HCT116 (cell line): ENCODE measurements around the gene IL31RA. TPM values are rescaled to one million over a fixed set of nuclear protein-coding genes. Genes with fewer than 3 reads are reported as not detected.

ENCODE experiments used
- ATAC-seq: fragments of 200-7000 bp; cut with Tn5 transposase; 2 replicates; pipeline ENCODE4 v1.9.1; 2020; ENCODE audit warnings: mild to moderate bottlenecking, moderate library complexity
- BruUV-seq: library from RNA; stranded (reverse); fragments of 400-500 nt; replicated peaks from 2 replicates; lab custom pipeline; 2021; lab: Mats Ljungman, UMichigan
- CTCF ChIA-PET: fragments of 300-600 bp; sonication (Branson Sonifier 250); formaldehyde crosslinking; loops from one replicate; lab custom pipeline; 2021; ENCODE audit warnings: antibody characterized with exemption; lab: Charles Lee
- POLR2A ChIA-PET: fragments of 300-600, 350-600 bp; sonication (Branson Sonifier 250); formaldehyde crosslinking; loops from one replicate; lab custom pipeline; 2021; ENCODE audit warnings: antibody characterized with exemption; lab: Charles Lee
- RAD21 ChIA-PET, 2 experiments: fragments of 300-600 bp; sonication (Branson Sonifier 250); formaldehyde crosslinking; loops; one replicate each; lab custom pipeline; 2023; ENCODE audit warnings: low total read pairs in 2 of 2; ENCODE audit not compliant: uncharacterized antibody in 2 of 2, unreplicated experiment in 2 of 2, low non-redundant PET in 1 of 2; lab: Charles Lee
- DNase-seq: peaks from one replicate; pipeline ENCODE4 v3.0.0-alpha.2; 2010; ENCODE audit warnings: low read depth, low spot score
- H2AFZ ChIP-seq: fragments of 200-600 bp; shearing (Covaris generic), sonication (generic); 2 replicates; pipeline ENCODE4 v1.6.1; 2017; ENCODE audit warnings: low read depth, mixed run types, mixed read lengths, antibody characterized with exemption, low read length; ENCODE audit not compliant: poor library complexity, severe bottlenecking
- H3K27ac ChIP-seq: 2 replicates; pipeline ENCODE4 v1.5.1; 2012; ENCODE audit warnings: low read depth, low read length
- H3K27me3 ChIP-seq: fragments of 200-600 bp; sonication (generic); 2 replicates; pipeline ENCODE4 v1.6.1; 2016; ENCODE audit warnings: mixed run types, low read length, mixed read lengths; ENCODE audit not compliant: insufficient read depth
- H3K36me3 ChIP-seq, 2 experiments: fragments of 200-500 bp in 1 of 2; fragments of 200-600 bp in 1 of 2; sonication (Bioruptor generic) in 1 of 2; sonication (generic) in 1 of 2; 2 replicates each; pipeline versions ENCODE4 v1.5.1 to v1.6.1; 2014 to 2016; ENCODE audit warnings: low read length in 2 of 2, inconsistent platforms in 1 of 2, mixed read lengths in 1 of 2, mixed run types in 1 of 2; ENCODE audit not compliant: insufficient read depth in 2 of 2, control insufficient read depth in 1 of 2
- H3K4me1 ChIP-seq, 2 experiments: fragments of 200-600 bp in 1 of 2; sonication (generic) in 1 of 2; 2 replicates each; pipeline versions ENCODE4 v1.5.1 to v1.6.1; 2012 to 2017; ENCODE audit warnings: low read length in 2 of 2, inconsistent platforms in 1 of 2, mild to moderate bottlenecking in 1 of 2, mixed read lengths in 1 of 2, mixed run types in 1 of 2, moderate library complexity in 1 of 2; ENCODE audit not compliant: insufficient read depth in 2 of 2, control insufficient read depth in 1 of 2
- H3K4me2 ChIP-seq: fragments of 200-600 bp; sonication (generic); 2 replicates; pipeline ENCODE4 v1.6.1; 2017; ENCODE audit warnings: mixed run types, low read length, mixed read lengths
- H3K4me3 ChIP-seq, 2 experiments: fragments of 200-600 bp in 1 of 2; sonication (generic) in 1 of 2; replicated peaks in 1 of 2; 2 replicates each; pipeline ENCODE4 v1.5.1; 2011 to 2016; ENCODE audit warnings: low read length in 2 of 2, control low read depth in 1 of 2, low read depth in 1 of 2, mild to moderate bottlenecking in 1 of 2, mixed read lengths in 1 of 2, mixed run types in 1 of 2
- H3K79me2 ChIP-seq: fragments of 200-600 bp; sonication (generic); 2 replicates; pipeline ENCODE4 v1.6.1; 2017; ENCODE audit warnings: mild to moderate bottlenecking, mixed run types, low read length, moderate library complexity, mixed read lengths; ENCODE audit not compliant: insufficient read depth
- H3K9ac ChIP-seq: fragments of 200-600 bp; sonication (generic); 2 replicates; pipeline ENCODE4 v1.6.1; 2016; ENCODE audit warnings: low read length, mixed read lengths
- H3K9me2 ChIP-seq: fragments of 200-600 bp; sonication (generic), shearing (Covaris generic); 2 replicates; pipeline ENCODE4 v1.6.1; 2017; ENCODE audit warnings: mixed run types, mild to moderate bottlenecking, moderate library complexity; ENCODE audit not compliant: insufficient read depth
- H3K9me3 ChIP-seq, 2 experiments: fragments of 200-500 bp in 1 of 2; fragments of 200-600 bp in 1 of 2; sonication (Bioruptor generic) in 1 of 2; sonication (generic) in 1 of 2; 2 replicates each; pipeline ENCODE4 v1.6.1; 2014 to 2017; ENCODE audit warnings: low read length in 2 of 2, mixed read lengths in 2 of 2, inconsistent platforms in 1 of 2, low read depth in 1 of 2, mild to moderate bottlenecking in 1 of 2, mixed run types in 1 of 2, moderate library complexity in 1 of 2; ENCODE audit not compliant: control insufficient read depth in 1 of 2, insufficient read depth in 1 of 2
- H4K20me1 ChIP-seq: fragments of 200-600 bp; sonication (generic), shearing (Covaris generic); 2 replicates; pipeline ENCODE4 v1.6.1; 2017; ENCODE audit warnings: mixed run types, mild to moderate bottlenecking, moderate library complexity; ENCODE audit not compliant: insufficient read depth
- CBX3 ChIP-seq: IDR thresholded peaks from 2 replicates; pipeline ENCODE4 v1.6.1; 2012; ENCODE audit warnings: low read depth
- CEBPB ChIP-seq: IDR thresholded peaks from 2 replicates; pipeline ENCODE4 v1.6.1; 2012; ENCODE audit warnings: low read depth
- CTCF ChIP-seq, 3 experiments: fragments of 200-600 bp in 1 of 3; sonication (generic) in 1 of 3; IDR thresholded peaks in 2 of 3; conservative IDR thresholded peaks in 1 of 3; 2 replicates each; pipeline ENCODE4 v1.5.1; 2012 to 2017; ENCODE audit warnings: low read depth in 2 of 3, low read length in 2 of 3, antibody characterized with exemption in 1 of 3, borderline replicate concordance in 1 of 3, control low read depth in 1 of 3, mild to moderate bottlenecking in 1 of 3, mixed read lengths in 1 of 3, mixed run types in 1 of 3, moderate library complexity in 1 of 3; ENCODE audit not compliant: insufficient read depth in 1 of 3
- EGR1 ChIP-seq: IDR thresholded peaks from 2 replicates; pipeline ENCODE4 v1.6.1; 2012; ENCODE audit warnings: low read depth
- ELF1 ChIP-seq: IDR thresholded peaks from 2 replicates; pipeline ENCODE4 v1.6.1; 2012; ENCODE audit warnings: low read depth, borderline replicate concordance
- EZH2 ChIP-seq: fragments of 200-600 bp; sonication (generic); IDR thresholded peaks from 2 replicates; pipeline ENCODE4 v1.6.1; 2017; ENCODE audit warnings: antibody characterized with exemption, mixed run types
- FOSL1 ChIP-seq: IDR thresholded peaks from 2 replicates; pipeline ENCODE4 v1.6.1; 2012; ENCODE audit warnings: low read depth
- RAD21 ChIP-seq: IDR thresholded peaks from 2 replicates; pipeline ENCODE4 v1.6.1; 2012; ENCODE audit warnings: low read depth, mild to moderate bottlenecking
- REST ChIP-seq: IDR thresholded peaks from 2 replicates; pipeline ENCODE4 v1.6.1; 2012; ENCODE audit warnings: low read depth
- SIN3A ChIP-seq: IDR thresholded peaks from 2 replicates; pipeline ENCODE4 v1.6.1; 2012; ENCODE audit warnings: low read depth
- TCF7L2 ChIP-seq: IDR thresholded peaks from 2 replicates; pipeline ENCODE4 v1.7.0; 2011; ENCODE audit warnings: borderline replicate concordance, inconsistent platforms; ENCODE audit not compliant: insufficient read depth, insufficient read length; ENCODE audit errors: extremely low read depth
- YY1 ChIP-seq: IDR thresholded peaks from 2 replicates; pipeline ENCODE4 v1.6.1; 2011; ENCODE audit warnings: low read length, low read depth, moderate library complexity, mild to moderate bottlenecking; ENCODE audit not compliant: insufficient replicate concordance; ENCODE audit errors: extremely low read depth
- ZFX ChIP-seq: fragments of 450-650 bp; IDR thresholded peaks from 2 replicates; pipeline ENCODE4 v1.6.1; 2017
- ZNF274 ChIP-seq: fragments of 200-500 bp; sonication (Bioruptor generic); IDR thresholded peaks from 2 replicates; pipeline ENCODE4 v1.6.1; 2014; ENCODE audit warnings: mild to moderate bottlenecking, low read depth, low read length, inconsistent platforms
- intact Hi-C: fragments of 100-400 bp; cut with micrococcal nuclease; formaldehyde crosslinking; loops from 2 replicates; pipeline ENCODE4 v1.10.0; 2022
- total RNA-seq: library from RNA; stranded (reverse); gene quantifications from one replicate; pipeline ENCODE4 v1.2.1, GENCODE V29; 2021; ENCODE audit not compliant: unreplicated experiment

IL31RA gene
- total RNA-seq, 1 experiment from 2014 or later = 0.59 TPM

GRCh38 chr5:55900068-55900467 lies 48.9 kb downstream of the IL31RA start:
- TF ChIP-seq EGR1 = no peak
- no peak for TF ChIP-seq REST
- no peak for TF ChIP-seq CBX3
- TF ChIP-seq SIN3A = no peak
- no peak for TF ChIP-seq ELF1
- no peak for TF ChIP-seq CTCF (IDR thresholded peaks at IDR 0.05 in 2 of 3, conservative IDR thresholded peaks at IDR 0.05 in 1 of 3; ENCODE audit: borderline replicate concordance in 1 of 3, insufficient read depth in 1 of 3, low read depth in 2 of 3, low read length in 2 of 3)
- no peak for TF ChIP-seq ZFX
- no peak for TF ChIP-seq EZH2
- TF ChIP-seq FOSL1 = no peak
- no peak for TF ChIP-seq RAD21
- TF ChIP-seq ZNF274 = no peak
- no peak for TF ChIP-seq YY1
- TF ChIP-seq TCF7L2 = no peak
- no peak for TF ChIP-seq CEBPB
- H3K4me1 ChIP-seq = peaks cover 0 to 16% of the 10 kb centered on the region in 2 experiments; a peak in 2 of 4 replicates
- H3K36me3 ChIP-seq = no peaks in the 10 kb centered on the region
- POLR2A ChIA-PET = no interaction called here
- intact Hi-C loops = no loop called here
- no peaks in the 10 kb centered on the region for H3K79me2 ChIP-seq
- H3K9me3 ChIP-seq = no peaks in the 10 kb centered on the region
- H3K27ac ChIP-seq = no peak overlapping the region
- H3K4me3 ChIP-seq = no peak overlapping the region
- no peak for ATAC-seq
- no peak overlapping the region for H3K9ac ChIP-seq
- no peaks in the 10 kb centered on the region for H3K27me3 ChIP-seq
- BruUV-seq = no TSS peak
- DNase-seq = no peak
- H4K20me1 ChIP-seq = no peaks in the 10 kb centered on the region
- H3K9me2 ChIP-seq = no peaks in the 10 kb centered on the region
- CTCF ChIA-PET = no interaction called here
- H3K4me2 ChIP-seq = no peak overlapping the region
- H2AFZ ChIP-seq = no peak overlapping the region
- RAD21 ChIA-PET = no interaction called here
